PFSK-1 (cell line): ENCODE measurements around the gene ARV1.

Experiments used
- FOXP2 ChIP-seq: optimal IDR thresholded peaks from 2 replicates; pipeline ENCODE3; 2011; ENCODE audit warnings: borderline replicate concordance, control low read depth, inconsistent platforms; ENCODE audit not compliant: insufficient read depth; ENCODE audit errors: extremely low read length, extremely low read depth
- POLR2AphosphoS5 ChIP-seq: IDR thresholded peaks from 2 replicates; pipeline ENCODE4 v1.6.1; 2012; ENCODE audit warnings: low read depth, mild to moderate bottlenecking, control low read depth, low read length, moderate library complexity
- REST ChIP-seq, 2 experiments: IDR thresholded peaks; 2 replicates each; pipeline versions ENCODE4 v1.6.1 to v1.8.0; 2011 to 2012; ENCODE audit warnings: low read depth in 2 of 2, low read length in 2 of 2, control low read depth in 1 of 2, inconsistent platforms in 1 of 2, mild to moderate bottlenecking in 1 of 2, moderate library complexity in 1 of 2; ENCODE audit not compliant: insufficient read depth in 1 of 2
- SIN3A ChIP-seq: IDR thresholded peaks from 2 replicates; pipeline ENCODE4 v1.6.1; 2012; ENCODE audit warnings: mild to moderate bottlenecking, low read length, moderate library complexity, borderline replicate concordance; ENCODE audit not compliant: insufficient read depth
- TAF1 ChIP-seq: IDR thresholded peaks from 2 replicates; pipeline ENCODE4 v1.6.1; 2012; ENCODE audit warnings: low read length, control low read depth, borderline replicate concordance; ENCODE audit not compliant: insufficient read depth

ARV1 gene

GRCh38 chr1:230976360-230976759 is 2.5 kb upstream of the ARV1 start:
- no peak for TF ChIP-seq POLR2AphosphoS5
- TF ChIP-seq REST (IDR thresholded peaks at IDR 0.05; ENCODE audit: insufficient read depth in 1 of 2, low read depth in 2 of 2, low read length in 2 of 2): no peak

- no peak for TF ChIP-seq SIN3A
- no peak for TF ChIP-seq POLR2AphosphoS5
- no peak for TF ChIP-seq TAF1
- TF ChIP-seq REST (IDR thresholded peaks at IDR 0.05; ENCODE audit: insufficient read depth in 1 of 2, low read depth in 2 of 2, low read length in 2 of 2): no peak
- TF ChIP-seq FOXP2: no peak
Measured at GRCh38 chr1:230976825-230977747, 1.8 kb upstream of the ARV1 start.

GRCh38 chr1:230977761-230978490 is 968 bp upstream of the ARV1 start:
- TF ChIP-seq TAF1 (no peak), POLR2AphosphoS5 (no peak), REST (IDR thresholded peaks at IDR 0.05; ENCODE audit: insufficient read depth in 1 of 2, low read depth in 2 of 2, low read length in 2 of 2) (no peak), SIN3A (no peak), FOXP2 (no peak)

GRCh38 chr1:230979389-230979716 is 459 bp downstream of the ARV1 start:
- TF ChIP-seq POLR2AphosphoS5 (no peak), REST (IDR thresholded peaks at IDR 0.05; ENCODE audit: insufficient read depth in 1 of 2, low read depth in 2 of 2, low read length in 2 of 2) (no peak), TAF1 (no peak), SIN3A (no peak), FOXP2 (no peak)
